K562 (cell line): Measurements from ENCODE around the gene ITPA. TPM values are rescaled to one million over a fixed set of nuclear protein-coding genes. Genes with fewer than 3 reads are reported as not detected.
"Not testable (repeated sequence)": the region's sequence is repeated elsewhere in the genome, so short reads cannot be mapped to it uniquely, and the experiment has no call there.

Experiments used
- ATAC-seq: fragments of 200-7000 bp; cut with Tn5 transposase; 3 replicates; pipeline ENCODE4 v1.9.1; 2020; ENCODE audit warnings: moderate library complexity
- BruUV-seq: library from RNA; stranded (reverse); fragments of 400-500 nt; replicated peaks from 2 replicates; lab custom pipeline; 2021; lab: Mats Ljungman, UMichigan
- CTCF ChIA-PET: fragments of 300-600 bp; formaldehyde crosslinking; extraction: SDS; loops from one replicate; lab custom pipeline; 2021; ENCODE audit warnings: low intra/inter-chr PET ratio; lab: Yijun Ruan, JAX
- POLR2A ChIA-PET: fragments of 300-600, 350-650 bp; sonication (Branson Sonifier 250); formaldehyde crosslinking; extraction: SDS; loops from one replicate; lab custom pipeline; 2021; ENCODE audit warnings: antibody characterized with exemption, inconsistent platforms; lab: Yijun Ruan, JAX
- DNase-seq, 4 experiments: peaks; one replicate each; pipeline versions ENCODE4 v3.0.0 to v3.0.0-alpha.2; 2011 to 2018; ENCODE audit warnings: low spot score in 3 of 4, mixed read lengths in 3 of 4; ENCODE audit errors: extremely low read depth in 1 of 4
- FAIRE-seq: peaks from 2 replicates; lab custom pipeline; 2011; peaks lifted over from hg19 to GRCh38; lab: Jason Lieb, UNC
- H2AFZ ChIP-seq: 2 replicates; pipeline ENCODE4 v1.6.0; 2011; ENCODE audit warnings: low read depth, low read length, control low read depth, inconsistent platforms
- H3K27ac ChIP-seq: fragments of 200-600 bp; 3 replicates; pipeline ENCODE4 v1.8.0; 2011; ENCODE audit warnings: low read depth, mild to moderate bottlenecking, control low read depth, inconsistent platforms, low read length, moderate library complexity, mixed read lengths; ENCODE audit errors: extremely low read depth
- H3K27me3 ChIP-seq, 2 experiments: fragments of 300-600 bp in 1 of 2; 2 replicates in 1 of 2; 3 replicates in 1 of 2; pipeline versions ENCODE4 v1.6.0 to v1.8.0; 2011; ENCODE audit warnings: inconsistent platforms in 2 of 2, low read length in 2 of 2, mild to moderate bottlenecking in 1 of 2, mixed read lengths in 1 of 2, moderate library complexity in 1 of 2; ENCODE audit not compliant: control insufficient read depth in 2 of 2, insufficient read depth in 2 of 2
- H3K36me3 ChIP-seq: fragments of 300-600 bp; 3 replicates; pipeline ENCODE4 v1.8.0; 2011; ENCODE audit warnings: mild to moderate bottlenecking, low read length, inconsistent platforms; ENCODE audit not compliant: control insufficient read depth, insufficient read depth
- H3K4me1 ChIP-seq, 2 experiments: fragments of 200-600 bp in 1 of 2; replicated peaks in 1 of 2; 2 replicates in 1 of 2; 3 replicates in 1 of 2; pipeline versions ENCODE4 v1.5.1 to v1.8.0; 2011; ENCODE audit warnings: inconsistent platforms in 2 of 2, low read length in 2 of 2, mild to moderate bottlenecking in 1 of 2, mixed read lengths in 1 of 2, moderate library complexity in 1 of 2; ENCODE audit not compliant: control insufficient read depth in 2 of 2, insufficient read depth in 2 of 2
- H3K4me2 ChIP-seq: 2 replicates; pipeline ENCODE4 v1.6.1; 2011; ENCODE audit warnings: low read length, control low read depth, inconsistent platforms, mixed read lengths; ENCODE audit not compliant: insufficient read depth
- H3K4me3 ChIP-seq: fragments of 200-600 bp; sonication (generic), shearing (Covaris generic); 2 replicates; pipeline ENCODE4 v1.5.1; 2016; ENCODE audit warnings: control low read depth, inconsistent platforms
- H3K79me2 ChIP-seq: fragments of 200-600 bp; 3 replicates; pipeline ENCODE4 v1.8.0; 2011; ENCODE audit warnings: low read length, inconsistent platforms; ENCODE audit not compliant: control insufficient read depth, insufficient read depth
- H3K9ac ChIP-seq, 2 experiments: 2 replicates each; pipeline versions ENCODE4 v1.6.0 to v1.6.1; 2011; ENCODE audit warnings: low read depth in 2 of 2, low read length in 2 of 2, control low read depth in 1 of 2, inconsistent platforms in 1 of 2, mild to moderate bottlenecking in 1 of 2, mixed read lengths in 1 of 2; ENCODE audit not compliant: insufficient read depth in 1 of 2
- H3K9me1 ChIP-seq: one replicate; pipeline ENCODE4 v1.6.0; 2011; ENCODE audit warnings: inconsistent platforms, mild to moderate bottlenecking, low read length, moderate library complexity; ENCODE audit not compliant: control insufficient read depth, insufficient read depth
- H3K9me3 ChIP-seq: replicated peaks from 2 replicates; pipeline ENCODE4 v1.5.1; 2011; ENCODE audit warnings: low read depth, low read length, inconsistent platforms; ENCODE audit not compliant: control insufficient read depth, insufficient read depth
- H4K20me1 ChIP-seq: replicated peaks from 2 replicates; pipeline ENCODE4 v1.6.1; 2011; ENCODE audit warnings: low read length, inconsistent platforms, mixed read lengths; ENCODE audit not compliant: control insufficient read depth, insufficient read depth
- ARHGAP35 ChIP-seq: fragments of 450-650 bp; IDR thresholded peaks from 2 replicates; pipeline ENCODE4 v1.6.1; 2018; ENCODE audit not compliant: partially characterized antibody
- FOXJ2 ChIP-seq: fragments of 200-800 bp; sonication (Bioruptor generic); IDR thresholded peaks from 2 replicates; pipeline ENCODE4 v1.6.1; 2016; ENCODE audit warnings: missing genetic modification characterization, missing compliant biosample characterization
- NR1H2 ChIP-seq: sonication (generic); formaldehyde crosslinking; IDR thresholded peaks from 2 replicates; pipeline ENCODE4 v1.4.0; 2020; ENCODE audit warnings: mild to moderate bottlenecking, missing genetic modification reagents
- ZNF174 ChIP-seq: fragments of 250-450 bp; sonication (Bioruptor Pico); IDR thresholded peaks from 2 replicates; pipeline ENCODE4 v1.4.0; 2020; ENCODE audit warnings: mild to moderate bottlenecking
- ZNF184 ChIP-seq: sonication (generic); formaldehyde crosslinking; IDR thresholded peaks from 2 replicates; pipeline ENCODE4 v1.5.0; 2020; ENCODE audit warnings: missing genetic modification reagents
- ZNF589 ChIP-seq: fragments of 200-800 bp; sonication (Bioruptor generic); IDR thresholded peaks from 2 replicates; pipeline ENCODE4 v1.6.1; 2016; ENCODE audit warnings: low read depth, missing genetic modification characterization, missing compliant biosample characterization
- WGBS: fragments of 100-300 bp; shearing (Covaris generic); methylation state at CpG from one replicate; pipeline ENCODE4 v1.1.6; 2016; ENCODE audit warnings: low coverage, mixed read lengths; ENCODE audit not compliant: insufficient coverage; ENCODE audit errors: missing lambda C conversion rate; 5-methylcytosine and 5-hydroxymethylcytosine counted together
- in situ Hi-C: fragments of 300-500 bp; cut with MboI; formaldehyde crosslinking; loops from 4 replicates; pipeline ENCODE4 v1.15.0; 2018; ENCODE audit warnings: inconsistent platforms, mixed read lengths
- intact Hi-C: fragments of 100-400 bp; cut with micrococcal nuclease; formaldehyde crosslinking; loops from 2 replicates; pipeline ENCODE4 v1.14.2; 2022
- polyA plus RNA-seq, 8 experiments: library from polyadenylated mRNA; depleted of rRNA in 4 of 8; stranded (reverse) in 5 of 8; unstranded in 3 of 8; fragments of >200 nt; fragmentation: Nextera tagmentation in 2 of 8; fragmentation: Illumina TruSeq in 1 of 8; extraction: Ambion mirVana in 2 of 8; extraction: Trizol in 1 of 8; gene quantifications; 2 replicates each; pipeline versions ENCODE4 v1.2.1 to v1.2.3, GENCODE V29; 2011 to 2014; ENCODE audit warnings: inconsistent platforms in 1 of 8, missing spikeins in 1 of 8
- total RNA-seq, 7 experiments: library from RNA; depleted of rRNA in 6 of 7; stranded (reverse); fragments of >200 nt in 6 of 7; fragmentation: Illumina TruSeq in 2 of 7; extraction: Trizol in 2 of 7; gene quantifications; 2 replicates each; pipeline versions ENCODE4 v1.2.1 to v1.2.3, GENCODE V29; 2011 to 2021; ENCODE audit warnings: low replicate concordance in 1 of 7
- TF ChIP-seq, protein P1 (sequence below): conservative IDR thresholded peaks from 2 replicates; pipeline ENCODE4 v1.6.1; 2011; ENCODE audit warnings: low read depth, mild to moderate bottlenecking, low read length; ENCODE audit not compliant: control insufficient read depth
- TF ChIP-seq, protein P2 (sequence below): sonication (generic); formaldehyde crosslinking; IDR thresholded peaks from 2 replicates; pipeline ENCODE4 v1.8.0; 2022; ENCODE audit warnings: mild to moderate bottlenecking, missing genetic modification reagents, borderline replicate concordance
- TF ChIP-seq, protein P3 (sequence below): sonication (generic); formaldehyde crosslinking; IDR thresholded peaks from 2 replicates; pipeline ENCODE4 v1.8.1; 2023; ENCODE audit warnings: missing genetic modification reagents, mild to moderate bottlenecking, borderline replicate concordance
- TF ChIP-seq, protein P4 (sequence below): sonication (generic); formaldehyde crosslinking; IDR thresholded peaks from 2 replicates; pipeline ENCODE4 v1.8.1; 2023; ENCODE audit warnings: mild to moderate bottlenecking, missing genetic modification reagents, moderate library complexity

ITPA gene
- total and polyA plus RNA-seq, 9 of the 15 experiments (the other 6 are each of a cell fraction or from before 2014, with no cell fraction given) = 5.0 to 79.7 (median 36.7) TPM

DNA sequence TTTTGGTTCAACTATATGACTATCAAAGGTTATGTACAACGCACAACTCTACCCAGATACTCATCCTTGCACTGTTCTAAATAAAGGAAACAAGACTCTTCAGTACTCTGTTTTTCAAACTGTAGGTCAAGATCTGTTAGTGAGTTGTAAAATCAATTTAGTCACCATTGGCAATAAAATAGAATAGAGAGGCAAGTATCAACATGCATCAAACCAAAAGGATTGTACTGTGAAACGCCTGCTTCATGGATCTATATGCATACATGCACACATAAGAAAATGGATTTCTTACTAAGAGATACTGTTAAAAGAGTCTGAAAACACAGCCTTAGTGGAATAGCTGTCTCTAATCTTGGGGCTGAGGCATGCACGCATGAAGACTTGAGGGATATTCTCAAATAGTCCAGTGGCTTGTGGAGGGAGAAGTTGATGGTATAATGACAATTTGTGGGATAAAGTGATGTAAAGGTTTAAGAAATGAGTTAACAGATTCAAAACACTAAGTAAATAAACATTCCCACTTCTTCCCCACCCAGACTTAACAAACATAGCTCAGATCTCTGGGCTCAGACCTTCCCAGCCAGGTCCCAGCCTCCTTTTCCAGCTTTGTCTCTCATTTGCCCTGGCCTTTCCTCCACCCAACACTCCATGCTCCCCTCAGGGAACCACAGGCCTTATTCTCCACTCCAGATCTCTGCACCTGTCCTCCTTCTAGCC, 25.2 kb upstream of the ITPA start (continued):
- TF ChIP-seq, protein P1, sequence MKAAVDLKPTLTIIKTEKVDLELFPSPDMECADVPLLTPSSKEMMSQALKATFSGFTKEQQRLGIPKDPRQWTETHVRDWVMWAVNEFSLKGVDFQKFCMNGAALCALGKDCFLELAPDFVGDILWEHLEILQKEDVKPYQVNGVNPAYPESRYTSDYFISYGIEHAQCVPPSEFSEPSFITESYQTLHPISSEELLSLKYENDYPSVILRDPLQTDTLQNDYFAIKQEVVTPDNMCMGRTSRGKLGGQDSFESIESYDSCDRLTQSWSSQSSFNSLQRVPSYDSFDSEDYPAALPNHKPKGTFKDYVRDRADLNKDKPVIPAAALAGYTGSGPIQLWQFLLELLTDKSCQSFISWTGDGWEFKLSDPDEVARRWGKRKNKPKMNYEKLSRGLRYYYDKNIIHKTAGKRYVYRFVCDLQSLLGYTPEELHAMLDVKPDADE = no peak
- TF ChIP-seq ZNF174 = no peak
- TF ChIP-seq, protein P2, sequence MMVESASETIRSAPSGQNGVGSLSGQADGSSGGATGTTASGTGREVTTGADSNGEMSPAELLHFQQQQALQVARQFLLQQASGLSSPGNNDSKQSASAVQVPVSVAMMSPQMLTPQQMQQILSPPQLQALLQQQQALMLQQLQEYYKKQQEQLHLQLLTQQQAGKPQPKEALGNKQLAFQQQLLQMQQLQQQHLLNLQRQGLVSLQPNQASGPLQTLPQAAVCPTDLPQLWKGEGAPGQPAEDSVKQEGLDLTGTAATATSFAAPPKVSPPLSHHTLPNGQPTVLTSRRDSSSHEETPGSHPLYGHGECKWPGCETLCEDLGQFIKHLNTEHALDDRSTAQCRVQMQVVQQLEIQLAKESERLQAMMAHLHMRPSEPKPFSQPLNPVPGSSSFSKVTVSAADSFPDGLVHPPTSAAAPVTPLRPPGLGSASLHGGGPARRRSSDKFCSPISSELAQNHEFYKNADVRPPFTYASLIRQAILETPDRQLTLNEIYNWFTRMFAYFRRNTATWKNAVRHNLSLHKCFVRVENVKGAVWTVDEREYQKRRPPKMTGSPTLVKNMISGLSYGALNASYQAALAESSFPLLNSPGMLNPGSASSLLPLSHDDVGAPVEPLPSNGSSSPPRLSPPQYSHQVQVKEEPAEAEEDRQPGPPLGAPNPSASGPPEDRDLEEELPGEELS = no peak
- TF ChIP-seq, protein P3, sequence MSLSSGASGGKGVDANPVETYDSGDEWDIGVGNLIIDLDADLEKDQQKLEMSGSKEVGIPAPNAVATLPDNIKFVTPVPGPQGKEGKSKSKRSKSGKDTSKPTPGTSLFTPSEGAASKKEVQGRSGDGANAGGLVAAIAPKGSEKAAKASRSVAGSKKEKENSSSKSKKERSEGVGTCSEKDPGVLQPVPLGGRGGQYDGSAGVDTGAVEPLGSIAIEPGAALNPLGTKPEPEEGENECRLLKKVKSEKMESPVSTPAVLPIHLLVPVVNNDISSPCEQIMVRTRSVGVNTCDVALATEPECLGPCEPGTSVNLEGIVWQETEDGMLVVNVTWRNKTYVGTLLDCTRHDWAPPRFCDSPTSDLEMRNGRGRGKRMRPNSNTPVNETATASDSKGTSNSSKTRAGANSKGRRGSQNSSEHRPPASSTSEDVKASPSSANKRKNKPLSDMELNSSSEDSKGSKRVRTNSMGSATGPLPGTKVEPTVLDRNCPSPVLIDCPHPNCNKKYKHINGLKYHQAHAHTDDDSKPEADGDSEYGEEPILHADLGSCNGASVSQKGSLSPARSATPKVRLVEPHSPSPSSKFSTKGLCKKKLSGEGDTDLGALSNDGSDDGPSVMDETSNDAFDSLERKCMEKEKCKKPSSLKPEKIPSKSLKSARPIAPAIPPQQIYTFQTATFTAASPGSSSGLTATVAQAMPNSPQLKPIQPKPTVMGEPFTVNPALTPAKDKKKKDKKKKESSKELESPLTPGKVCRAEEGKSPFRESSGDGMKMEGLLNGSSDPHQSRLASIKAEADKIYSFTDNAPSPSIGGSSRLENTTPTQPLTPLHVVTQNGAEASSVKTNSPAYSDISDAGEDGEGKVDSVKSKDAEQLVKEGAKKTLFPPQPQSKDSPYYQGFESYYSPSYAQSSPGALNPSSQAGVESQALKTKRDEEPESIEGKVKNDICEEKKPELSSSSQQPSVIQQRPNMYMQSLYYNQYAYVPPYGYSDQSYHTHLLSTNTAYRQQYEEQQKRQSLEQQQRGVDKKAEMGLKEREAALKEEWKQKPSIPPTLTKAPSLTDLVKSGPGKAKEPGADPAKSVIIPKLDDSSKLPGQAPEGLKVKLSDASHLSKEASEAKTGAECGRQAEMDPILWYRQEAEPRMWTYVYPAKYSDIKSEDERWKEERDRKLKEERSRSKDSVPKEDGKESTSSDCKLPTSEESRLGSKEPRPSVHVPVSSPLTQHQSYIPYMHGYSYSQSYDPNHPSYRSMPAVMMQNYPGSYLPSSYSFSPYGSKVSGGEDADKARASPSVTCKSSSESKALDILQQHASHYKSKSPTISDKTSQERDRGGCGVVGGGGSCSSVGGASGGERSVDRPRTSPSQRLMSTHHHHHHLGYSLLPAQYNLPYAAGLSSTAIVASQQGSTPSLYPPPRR (CRISPR knock-in tag) = no peak
- TF ChIP-seq ARHGAP35 = no peak
- no peak for TF ChIP-seq NR1H2
- TF ChIP-seq FOXJ2 (tag) = no peak
- TF ChIP-seq ZNF184 (CRISPR knock-in tag) = no peak
- no peak for TF ChIP-seq ZNF589 (CRISPR knock-in tag)
- TF ChIP-seq, protein P4, sequence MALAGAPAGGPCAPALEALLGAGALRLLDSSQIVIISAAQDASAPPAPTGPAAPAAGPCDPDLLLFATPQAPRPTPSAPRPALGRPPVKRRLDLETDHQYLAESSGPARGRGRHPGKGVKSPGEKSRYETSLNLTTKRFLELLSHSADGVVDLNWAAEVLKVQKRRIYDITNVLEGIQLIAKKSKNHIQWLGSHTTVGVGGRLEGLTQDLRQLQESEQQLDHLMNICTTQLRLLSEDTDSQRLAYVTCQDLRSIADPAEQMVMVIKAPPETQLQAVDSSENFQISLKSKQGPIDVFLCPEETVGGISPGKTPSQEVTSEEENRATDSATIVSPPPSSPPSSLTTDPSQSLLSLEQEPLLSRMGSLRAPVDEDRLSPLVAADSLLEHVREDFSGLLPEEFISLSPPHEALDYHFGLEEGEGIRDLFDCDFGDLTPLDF (CRISPR knock-in tag) = no peak

DNA sequence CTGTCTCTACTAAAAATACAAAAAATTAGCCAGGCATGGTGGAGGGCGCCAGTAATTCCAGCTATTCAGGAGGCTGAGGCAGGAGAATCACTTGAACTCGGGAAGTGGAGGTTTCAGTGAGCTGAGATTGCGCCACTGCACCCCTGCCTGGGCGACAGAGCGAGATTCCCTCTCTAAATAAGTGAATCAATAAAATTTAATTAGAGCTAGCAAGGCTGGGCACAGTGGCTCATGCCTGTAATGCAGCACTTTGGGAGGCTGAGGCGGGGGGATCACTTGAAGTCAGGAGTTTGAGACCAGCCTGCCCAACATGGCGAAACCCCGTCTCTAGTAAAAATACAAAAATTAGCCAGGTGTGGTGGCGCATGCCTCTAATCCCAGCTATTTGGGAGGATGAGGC, 21.4 kb upstream of the ITPA start:
- in situ Hi-C loops, H3K9me3 ChIP-seq, H2AFZ ChIP-seq, H3K79me2 ChIP-seq, intact Hi-C loops, FAIRE-seq, H3K4me3 ChIP-seq, DNase-seq, BruUV-seq, H3K27ac ChIP-seq, ATAC-seq, H3K4me2 ChIP-seq, H3K9me1 ChIP-seq, CTCF ChIA-PET, H3K9ac ChIP-seq, H3K27me3 ChIP-seq, H4K20me1 ChIP-seq, H3K4me1 ChIP-seq: not testable (repeated sequence)
- WGBS = 95% methylated on average over 9 of the region's 9 CpGs
- POLR2A ChIA-PET = interaction anchor here (0.9 kb wide), 1 partner anchor 16 kb away, joined by 4 read pairs; no protein-coding TSS in a partner anchor
- H3K36me3 ChIP-seq = peaks cover 33% of the 10 kb centered on the region; the same call in 2 of the 3 replicates
